ENCODE results near the gene DNAH9. TPM values are rescaled to one million over a fixed set of nuclear protein-coding genes. Genes with fewer than 3 reads are reported as not detected.

DNAH9 gene
- total RNA-seq, 1 donor from 2014 or later, result 0.41 TPM

- H3K4me1 ChIP-seq, result no peaks in the 10 kb centered on the region
- H3K27ac ChIP-seq, result no peak overlapping the region
- intact Hi-C loops (cut with DNase I), result no loop called here
- H3K27me3 ChIP-seq, result no peaks in the 10 kb centered on the region
- H3K4me3 ChIP-seq, result no peak overlapping the region
- H3K36me3 ChIP-seq, result no peaks in the 10 kb centered on the region
- DNase-seq (no peak), ATAC-seq (no peak)
- no peaks in the 10 kb centered on the region for H3K9me3 ChIP-seq
- TF ChIP-seq CTCF (IDR thresholded peaks at IDR 0.05), result no peak
Observed at GRCh38 chr17:11874756-11875155, 276.5 kb downstream of the DNAH9 start.

- intact Hi-C loops (cut with DNase I), result no loop called here
- ATAC-seq (peak; percentile 50), DNase-seq (no peak)
- Histone ChIP-seq H3K27ac (no peak overlapping the region), H3K9me3 (no peaks in the 10 kb centered on the region), H3K4me3 (no peak overlapping the region), H3K27me3 (no peaks in the 10 kb centered on the region), H3K36me3 (no peaks in the 10 kb centered on the region), H3K4me1 (no peaks in the 10 kb centered on the region)
- peak; percentile 20 for TF ChIP-seq CTCF (IDR thresholded peaks at IDR 0.05)
Observed at GRCh38 chr17:11880714-11881113, 282.4 kb downstream of the DNAH9 start.

- Histone ChIP-seq H3K36me3 (no peaks in the 10 kb centered on the region), H3K27me3 (no peaks in the 10 kb centered on the region), H3K9me3 (no peaks in the 10 kb centered on the region), H3K4me1 (no peaks in the 10 kb centered on the region), H3K4me3 (no peak overlapping the region), H3K27ac (no peak overlapping the region)
- no peak for ATAC-seq
- DNase-seq, result no peak
- intact Hi-C loops (cut with DNase I), result no loop called here
- TF ChIP-seq CTCF (IDR thresholded peaks at IDR 0.05), result no peak
Observed at GRCh38 chr17:11882716-11883115, 284.4 kb downstream of the DNAH9 start.

GRCh38 chr17:11885051-11885450 is 286.8 kb downstream of the DNAH9 start:
- Histone ChIP-seq H3K27ac (no peak overlapping the region), H3K36me3 (no peaks in the 10 kb centered on the region), H3K27me3 (no peaks in the 10 kb centered on the region), H3K4me3 (no peak overlapping the region), H3K9me3 (no peaks in the 10 kb centered on the region), H3K4me1 (no peaks in the 10 kb centered on the region)
- ATAC-seq (no peak), DNase-seq (no peak)
- no peak for TF ChIP-seq CTCF (IDR thresholded peaks at IDR 0.05)
- intact Hi-C loops (cut with DNase I), result no loop called here

GRCh38 chr17:11889266-11889665 is 291.0 kb downstream of the DNAH9 start:
- intact Hi-C loops (cut with DNase I), result no loop called here

More at GRCh38 chr17:11889266-11889665, 291.0 kb downstream of the DNAH9 start:
- no peak overlapping the region for H3K4me3 ChIP-seq
- ATAC-seq, result no peak
- H3K27ac ChIP-seq, result no peak overlapping the region
- no peaks in the 10 kb centered on the region for H3K9me3 ChIP-seq
- H3K4me1 ChIP-seq, result no peaks in the 10 kb centered on the region
- H3K27me3 ChIP-seq, result no peaks in the 10 kb centered on the region
- DNase-seq, result no peak
- TF ChIP-seq CTCF (IDR thresholded peaks at IDR 0.05), result no peak
- H3K36me3 ChIP-seq, result no peaks in the 10 kb centered on the region
